HepG2 (cell line): ENCODE results near the gene MAP2K5. TPM values are rescaled to one million over a fixed set of nuclear protein-coding genes. Genes with fewer than 3 reads are reported as not detected.
A peak's percentile ranks its signal among the peaks of the same experiment; 100 is the strongest.

ENCODE experiments used
- BRCA1 ChIP-seq: sonication (generic); formaldehyde crosslinking; IDR thresholded peaks from 2 replicates; pipeline ENCODE4 v1.4.0; 2020; ENCODE audit warnings: missing genetic modification reagents
- ERF ChIP-seq: IDR thresholded peaks from 2 replicates; pipeline ENCODE4 v1.6.1; 2018; ENCODE audit warnings: missing biosample characterization, missing genetic modification reagents
- KIAA2018 ChIP-seq: sonication (generic); formaldehyde crosslinking; IDR thresholded peaks from 2 replicates; pipeline ENCODE4 v1.5.0; 2020; ENCODE audit warnings: mild to moderate bottlenecking, missing genetic modification reagents, borderline replicate concordance
- PAXIP1 ChIP-seq: sonication (generic); formaldehyde crosslinking; conservative IDR thresholded peaks from 2 replicates; pipeline ENCODE4 v1.4.0; 2020; ENCODE audit warnings: mild to moderate bottlenecking, missing genetic modification reagents, moderate library complexity
- SIX4 ChIP-seq: sonication (generic); formaldehyde crosslinking; IDR thresholded peaks from 2 replicates; pipeline ENCODE4 v1.4.0; 2020; ENCODE audit warnings: missing genetic modification reagents
- ZBTB4 ChIP-seq: sonication (generic); formaldehyde crosslinking; IDR thresholded peaks from 2 replicates; pipeline ENCODE4 v1.4.0; 2020; ENCODE audit warnings: missing genetic modification reagents, mild to moderate bottlenecking, borderline replicate concordance
- ZNF564 ChIP-seq: sonication (generic); formaldehyde crosslinking; IDR thresholded peaks from 2 replicates; pipeline ENCODE4 v1.8.1; 2023; ENCODE audit warnings: mild to moderate bottlenecking, missing genetic modification reagents
- ZSCAN5A ChIP-seq: sonication (generic); formaldehyde crosslinking; IDR thresholded peaks from 2 replicates; pipeline ENCODE4 v1.8.0; 2022; ENCODE audit warnings: mild to moderate bottlenecking, missing genetic modification reagents, borderline replicate concordance
- polyA plus RNA-seq, 8 experiments: library from polyadenylated mRNA; depleted of rRNA in 3 of 8; stranded (reverse) in 7 of 8; unstranded in 1 of 8; fragments of >200 nt; fragmentation: Illumina TruSeq in 4 of 8; extraction: Trizol in 4 of 8; gene quantifications; 2 replicates each; pipeline versions ENCODE4 v1.2.1 to v1.2.3, GENCODE V29; 2011 to 2016; ENCODE audit warnings: low read depth in 4 of 8, missing spikeins in 1 of 8, mixed read lengths in 1 of 8; ENCODE audit not compliant: insufficient read depth in 1 of 8
- total RNA-seq, 5 experiments: library from RNA; depleted of rRNA; stranded (reverse); fragments of >200 nt; fragmentation: Illumina TruSeq; extraction: Trizol; gene quantifications; 2 replicates each; pipeline ENCODE4 v1.2.3, GENCODE V29; 2016; ENCODE audit warnings: low read depth in 1 of 5

MAP2K5 gene
- total and polyA plus RNA-seq, 2 of the 13 experiments (the other 11 are each of a cell fraction or from before 2014, with no cell fraction given): 4.0 to 4.3 TPM

GRCh38 chr15:67542420-67543347 lies at the start of gene MAP2K5 (continued):
- TF ChIP-seq ZNF564 (CRISPR knock-in tag) (0 out of 2 replicates have a peak, but pooled peaks have one; percentile 22), ZBTB4 (CRISPR knock-in tag) (peak; percentile 16; the same call in 1 of the 2 replicates), ERF (0 out of 2 replicates have a peak, but pooled peaks have one; percentile 35), KIAA2018 (CRISPR knock-in tag) (no peak), BRCA1 (CRISPR knock-in tag) (peak; percentile 47; the same call in 1 of the 2 replicates), SIX4 (CRISPR knock-in tag) (no peak), ZSCAN5A (CRISPR knock-in tag) (no peak), PAXIP1 (CRISPR knock-in tag) (no peak)
